Hepatic stellate cell (primary cell): ENCODE data around the gene TOP1.
A peak's percentile ranks its signal among the peaks of the same experiment; 100 is the strongest.

Experiments
- DNase-seq: peaks from one replicate; pipeline ENCODE4 v3.0.0; 2011; ENCODE audit warnings: low spot score

The TOP1 gene

DNA sequence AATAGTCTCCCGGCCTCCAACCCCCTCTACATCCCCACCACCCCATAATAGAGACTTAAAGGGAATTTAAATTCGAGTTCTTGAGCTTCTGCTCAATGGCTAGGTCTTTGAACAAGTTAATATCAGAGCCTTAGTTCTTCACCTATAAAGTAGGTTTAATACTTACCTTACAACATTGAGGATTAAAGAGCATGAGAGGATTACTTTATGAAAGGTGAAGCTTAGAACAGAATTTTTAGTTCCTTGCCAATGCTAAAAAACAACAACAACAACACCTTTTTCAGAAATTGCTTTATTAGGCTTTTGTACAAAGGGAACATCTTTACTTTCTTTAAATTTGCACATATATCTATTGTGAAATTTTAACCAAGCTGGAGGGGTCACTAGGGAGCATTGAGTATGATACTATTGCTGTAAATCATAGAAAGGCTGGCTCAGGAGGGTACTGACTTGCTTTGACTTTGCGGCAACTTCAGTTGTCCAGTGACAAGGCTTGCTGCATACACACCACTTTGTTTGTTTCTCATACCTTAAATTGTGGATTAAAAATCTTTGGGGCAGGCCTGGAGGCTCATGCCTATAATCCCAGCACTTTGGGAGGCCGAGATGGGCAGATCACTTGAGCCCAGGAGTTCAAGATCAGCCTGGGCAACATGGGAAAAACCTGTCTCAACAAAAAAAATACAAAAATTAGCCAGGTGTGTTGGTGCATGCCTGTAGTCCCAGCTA is 9.7 kb downstream of the TOP1 start:
- DNase-seq: no peak

DNA sequence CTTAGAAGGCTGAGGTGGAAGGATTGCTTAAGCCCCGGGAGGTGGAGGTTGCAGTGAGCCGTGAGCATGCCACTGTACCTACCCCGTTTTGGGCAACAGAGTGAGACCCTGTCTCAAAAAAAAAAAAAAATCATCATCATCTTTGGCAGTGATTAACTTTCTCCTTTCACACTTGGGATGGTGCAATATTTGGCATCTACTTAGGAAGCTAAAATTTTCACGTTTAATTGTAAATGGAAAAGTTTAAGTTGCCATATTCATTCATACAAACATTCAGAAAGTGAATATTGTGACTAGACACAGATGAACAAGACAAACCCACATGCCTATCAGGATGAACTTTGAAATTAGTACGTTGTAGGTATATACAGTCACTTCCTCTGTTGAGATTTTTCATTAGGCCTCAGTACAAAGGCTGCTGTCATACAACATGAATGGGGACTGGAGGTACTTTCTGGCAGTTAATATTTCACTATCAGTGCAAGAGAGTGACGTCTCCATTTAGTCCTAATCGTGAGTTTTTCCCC is 10.3 kb downstream of the TOP1 start:
- no peak for DNase-seq

DNA sequence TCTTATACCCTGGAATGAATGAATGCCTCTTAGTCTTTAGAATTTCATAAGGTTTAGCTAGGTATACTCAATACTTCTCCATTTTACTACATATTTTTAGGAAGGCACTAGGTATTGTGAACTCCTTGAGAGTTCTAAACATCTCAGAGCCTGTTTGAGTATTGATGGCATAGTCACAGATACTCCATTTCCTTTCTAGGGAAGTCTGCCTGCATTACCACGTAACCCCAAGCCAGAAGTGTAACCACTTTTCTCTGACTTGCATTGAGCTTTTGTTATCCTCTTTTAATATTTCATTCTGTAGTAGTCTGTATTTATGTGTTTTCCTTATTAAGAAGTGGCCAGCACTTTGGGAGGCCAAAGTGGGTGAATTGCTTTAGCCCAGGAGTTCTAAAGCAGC is 12.2 kb downstream of the TOP1 start:
- DNase-seq: no peak

DNA sequence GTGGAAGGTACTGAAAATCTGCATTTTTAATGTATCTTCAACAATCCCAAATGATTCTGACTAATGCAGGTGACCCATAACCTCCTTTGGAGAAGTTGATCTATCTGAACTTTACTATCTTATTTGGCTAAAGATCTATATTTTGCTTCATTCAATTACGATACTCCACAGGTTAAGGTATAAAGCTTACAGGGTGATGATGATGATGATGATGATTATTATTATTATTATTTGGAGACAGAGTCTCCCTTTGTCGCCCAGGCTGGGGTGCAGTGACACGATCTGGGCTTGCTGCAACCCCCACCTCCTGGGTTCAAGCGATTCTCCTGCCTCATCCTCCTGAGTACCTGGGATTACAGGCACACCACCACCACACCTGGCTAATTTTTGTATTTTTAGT is 13.1 kb downstream of the TOP1 start:
- DNase-seq: no peak

DNA sequence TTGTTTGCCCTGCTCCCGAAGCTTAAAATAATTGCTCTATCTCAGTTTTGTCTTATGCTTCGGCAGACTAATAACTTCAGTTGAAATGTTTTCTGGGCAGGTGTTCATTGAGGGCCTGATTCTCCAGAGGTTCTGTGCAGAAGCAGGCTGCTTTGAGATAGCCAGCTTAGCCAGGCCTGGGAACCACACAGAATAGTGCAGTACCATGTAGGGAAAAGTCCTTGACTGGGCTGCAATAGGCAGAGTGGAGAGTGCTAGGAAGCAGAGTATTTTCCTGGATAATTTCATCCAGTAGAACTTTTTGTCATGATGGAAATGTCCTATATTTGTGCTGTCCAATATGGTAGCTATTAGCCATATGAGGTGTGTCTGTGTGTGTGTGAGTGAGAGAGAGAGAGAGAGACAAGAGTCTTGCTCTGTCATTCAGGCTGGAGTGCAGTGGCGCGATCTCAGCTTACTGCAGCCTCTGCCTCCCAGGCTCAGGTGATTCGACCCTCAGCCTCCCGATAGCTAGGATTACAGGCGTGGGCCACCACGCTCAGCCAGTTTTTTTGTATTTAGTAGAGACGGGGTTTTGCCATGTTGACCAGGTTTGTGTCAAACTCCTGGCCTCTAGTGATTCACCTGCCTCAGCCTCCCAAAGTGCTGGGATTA is 15.9 kb downstream of the TOP1 start:
- DNase-seq: no peak

DNA sequence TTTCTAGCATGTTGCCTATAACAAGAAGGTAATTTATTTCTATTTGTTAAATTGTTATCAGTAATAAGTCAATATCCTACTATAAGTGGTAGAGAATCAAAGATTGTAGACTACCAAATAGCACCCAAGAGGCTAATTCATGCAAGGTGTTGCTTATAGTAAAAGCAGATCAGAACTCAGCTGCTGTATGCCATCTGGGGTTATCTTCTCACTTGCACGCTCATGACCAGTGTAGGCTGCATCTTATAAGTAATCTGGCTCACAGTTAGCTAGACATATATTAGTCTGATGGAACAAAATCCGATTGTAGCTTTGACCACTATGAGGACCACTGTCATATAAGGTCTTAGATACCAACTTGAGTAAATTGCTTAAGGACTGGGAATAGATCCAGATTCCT is 17.0 kb downstream of the TOP1 start:
- no peak for DNase-seq

DNA sequence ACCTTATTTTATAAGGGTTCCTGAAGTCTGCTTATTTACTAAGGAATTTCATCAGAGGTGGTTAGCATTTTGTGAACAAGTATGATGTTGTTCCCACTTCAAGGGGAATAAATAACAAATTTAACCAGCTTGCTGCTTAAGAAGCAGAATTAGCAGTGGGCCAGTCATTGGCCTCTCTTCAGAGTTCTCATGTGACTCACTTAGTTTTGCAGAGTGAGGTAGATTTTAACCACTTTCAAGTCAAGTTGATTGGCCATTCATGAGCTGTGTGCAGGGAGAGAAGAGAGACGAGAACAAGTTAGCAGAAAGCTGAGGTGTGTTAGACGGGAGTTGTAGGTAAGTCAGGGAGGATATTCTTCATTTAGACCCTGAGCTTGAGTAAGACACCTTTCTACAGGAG is 18.1 kb downstream of the TOP1 start:
- no peak for DNase-seq

DNA sequence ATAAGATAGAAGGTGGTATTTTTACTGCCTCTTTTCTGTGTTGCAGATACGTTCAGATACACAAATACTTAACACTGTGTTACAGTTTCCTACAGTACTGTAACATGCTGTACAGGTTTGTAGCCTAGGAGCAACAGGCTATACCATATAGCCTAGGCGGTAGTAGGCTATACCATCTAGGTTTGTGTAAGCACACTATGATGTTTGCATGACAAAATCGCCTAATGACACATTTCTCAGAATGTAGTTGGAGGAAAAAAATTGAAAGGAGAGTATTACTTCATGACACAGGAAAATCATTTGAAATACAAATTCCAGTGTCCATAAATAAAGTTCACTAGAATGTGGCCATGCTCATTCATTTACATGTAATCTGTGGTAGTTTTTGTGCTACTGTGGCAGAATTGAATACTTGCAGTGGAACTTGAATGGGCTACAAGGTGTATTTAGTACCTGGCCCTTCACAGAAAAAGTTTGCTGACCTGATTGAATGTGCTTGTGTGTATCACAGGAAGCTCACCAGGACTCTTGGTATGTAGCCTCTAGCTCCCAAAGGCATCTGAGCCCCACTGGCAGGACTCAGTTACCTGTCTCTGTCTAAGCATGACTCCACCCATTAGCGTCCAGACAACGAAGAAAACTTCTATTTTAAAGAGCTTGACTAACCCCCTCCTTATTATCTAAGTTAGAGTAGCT is 18.8 kb downstream of the TOP1 start:
- no peak for DNase-seq

DNA sequence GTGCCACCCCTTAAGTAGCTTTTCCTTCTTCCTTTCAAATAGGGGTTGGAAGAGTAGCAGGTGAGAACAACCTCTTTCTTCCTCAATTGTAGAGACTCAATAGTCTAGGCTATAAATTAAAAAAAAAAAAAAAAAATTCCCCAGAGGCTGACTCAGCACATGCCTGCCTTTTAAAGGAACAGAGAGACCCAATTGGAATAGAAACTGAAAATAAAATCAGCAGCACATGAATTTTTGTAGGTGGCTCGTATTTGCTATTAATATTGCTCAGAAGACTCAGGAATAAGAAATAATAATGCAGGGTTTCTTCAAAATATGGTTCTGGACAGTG is 19.3 kb downstream of the TOP1 start:
- peak; percentile 49 for DNase-seq

DNA sequence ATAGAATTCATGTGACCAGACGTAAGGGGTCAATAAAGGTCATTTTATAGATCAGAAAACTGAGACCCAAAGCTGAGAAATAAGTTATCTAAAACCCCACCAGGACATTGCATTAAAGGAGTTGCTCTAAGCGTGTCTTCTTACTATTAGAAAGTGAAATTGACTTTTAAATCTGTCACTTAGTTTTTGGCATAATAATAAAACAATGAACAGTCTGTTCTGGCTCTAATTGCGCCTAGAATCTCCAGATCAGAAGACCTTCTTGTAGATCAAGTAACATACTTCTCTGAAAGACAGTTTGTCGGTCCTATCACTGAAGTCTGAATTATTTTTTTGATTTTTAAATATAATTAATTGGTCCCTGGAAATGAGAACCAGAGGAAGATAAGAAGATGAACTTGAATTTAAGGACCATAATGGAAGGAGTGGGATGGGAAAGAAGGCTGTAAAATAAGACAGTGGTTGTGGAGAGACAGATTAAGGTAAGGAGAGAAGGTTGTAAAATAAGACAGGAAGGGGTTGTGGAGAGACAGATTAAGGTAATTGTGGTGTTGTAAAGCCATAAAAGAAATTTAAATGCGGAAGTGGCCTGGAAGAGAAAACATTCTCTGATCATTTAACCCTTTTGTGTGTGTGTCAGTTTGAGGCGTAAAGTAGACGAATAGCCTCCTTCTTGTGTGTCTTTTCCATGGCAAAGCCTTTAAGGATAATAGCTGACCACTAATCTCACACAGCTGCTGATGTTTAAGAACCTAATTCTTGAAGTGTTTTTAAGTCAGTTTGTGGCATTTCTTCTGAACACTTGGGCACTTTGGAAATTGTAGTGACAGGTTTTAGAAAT is 20.1 kb downstream of the TOP1 start:
- DNase-seq: no peak

DNA sequence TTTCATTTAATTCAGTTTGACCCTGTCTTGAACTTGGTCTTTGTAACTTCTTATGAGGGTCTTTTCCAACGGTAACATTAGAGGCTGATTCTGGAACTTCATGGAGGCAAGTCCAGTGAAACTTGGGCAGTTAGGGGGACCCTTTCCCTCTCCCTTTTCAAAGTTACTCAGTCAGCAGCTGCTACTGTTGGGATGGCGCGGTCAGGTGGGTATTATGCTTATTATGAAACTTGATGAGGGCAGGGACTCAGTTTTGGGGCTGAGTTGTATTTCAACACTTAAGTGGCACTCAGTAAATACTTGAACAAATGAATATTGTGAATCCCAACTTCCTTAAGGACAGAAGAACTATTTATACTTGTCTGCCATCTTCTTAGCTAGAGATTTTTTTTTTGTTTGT is 20.8 kb downstream of the TOP1 start:
- DNase-seq: no peak

DNA sequence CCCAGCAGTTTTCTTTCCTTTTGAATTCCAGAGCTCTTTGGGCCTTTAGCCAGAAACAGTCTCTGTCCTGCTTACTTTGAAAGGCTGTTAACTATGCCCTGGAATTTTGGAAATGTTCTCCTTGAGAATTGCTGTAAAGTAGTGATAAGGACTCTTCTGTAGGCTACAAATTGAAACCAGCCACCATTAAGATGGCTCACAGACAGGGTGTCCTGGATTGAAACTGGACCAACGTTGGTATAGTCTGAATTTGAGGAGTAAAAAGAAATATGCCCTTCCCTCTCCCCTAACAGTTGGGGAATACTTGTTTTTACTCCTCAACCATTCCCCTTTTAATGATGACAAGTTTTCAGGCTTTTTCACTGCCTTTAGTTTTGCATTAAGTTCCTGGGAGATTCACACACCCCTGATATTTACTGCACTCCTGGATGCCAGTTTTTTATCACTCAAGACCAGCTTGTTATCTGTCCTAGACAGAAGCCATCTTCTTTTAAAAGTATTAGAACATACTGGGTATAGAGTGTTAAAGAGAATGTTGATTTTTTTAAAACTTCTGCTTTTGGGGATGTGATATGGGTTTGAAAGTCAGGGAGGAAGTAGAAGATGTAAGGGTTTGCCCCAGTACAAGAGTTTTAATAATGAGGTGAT is 21.9 kb downstream of the TOP1 start:
- DNase-seq: peak; percentile 32

DNA sequence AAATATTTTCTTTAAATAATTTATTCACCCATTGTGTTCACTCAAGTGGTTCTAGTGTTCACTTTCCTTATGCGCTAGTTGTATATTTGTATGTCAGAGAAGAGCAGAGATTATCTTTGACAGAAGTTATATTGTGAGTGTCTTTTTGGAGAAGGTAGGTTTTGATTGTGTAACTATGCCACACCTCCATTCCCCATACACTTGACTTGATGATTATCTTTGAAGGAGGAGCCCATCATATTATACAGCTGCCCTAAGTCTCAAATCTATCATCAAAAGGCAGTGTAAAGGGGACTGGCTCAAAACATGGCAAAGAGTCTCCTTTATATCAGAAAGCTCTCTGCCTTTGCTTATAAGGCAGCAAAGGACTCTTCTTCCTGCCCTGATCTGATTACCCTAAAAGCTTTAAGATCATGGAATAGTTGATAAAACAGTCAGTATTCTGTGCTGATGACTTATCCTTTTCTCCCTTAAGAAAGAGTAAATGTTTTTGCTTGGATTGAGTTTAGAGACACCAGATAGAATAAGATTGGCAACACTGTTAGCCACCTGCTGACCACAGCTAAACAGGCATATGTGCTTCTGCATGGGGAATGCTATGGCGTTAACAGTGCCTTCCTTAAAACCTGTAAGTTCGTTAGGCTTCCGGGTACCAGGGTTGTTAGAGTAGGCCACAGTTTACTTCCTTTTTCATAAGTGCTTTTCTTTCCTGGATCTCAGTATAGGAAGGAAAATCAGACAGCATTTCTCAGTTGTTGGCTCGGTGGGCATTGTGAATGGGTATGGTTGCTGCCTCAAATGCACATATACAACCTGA is 22.6 kb downstream of the TOP1 start:
- no peak for DNase-seq

DNA sequence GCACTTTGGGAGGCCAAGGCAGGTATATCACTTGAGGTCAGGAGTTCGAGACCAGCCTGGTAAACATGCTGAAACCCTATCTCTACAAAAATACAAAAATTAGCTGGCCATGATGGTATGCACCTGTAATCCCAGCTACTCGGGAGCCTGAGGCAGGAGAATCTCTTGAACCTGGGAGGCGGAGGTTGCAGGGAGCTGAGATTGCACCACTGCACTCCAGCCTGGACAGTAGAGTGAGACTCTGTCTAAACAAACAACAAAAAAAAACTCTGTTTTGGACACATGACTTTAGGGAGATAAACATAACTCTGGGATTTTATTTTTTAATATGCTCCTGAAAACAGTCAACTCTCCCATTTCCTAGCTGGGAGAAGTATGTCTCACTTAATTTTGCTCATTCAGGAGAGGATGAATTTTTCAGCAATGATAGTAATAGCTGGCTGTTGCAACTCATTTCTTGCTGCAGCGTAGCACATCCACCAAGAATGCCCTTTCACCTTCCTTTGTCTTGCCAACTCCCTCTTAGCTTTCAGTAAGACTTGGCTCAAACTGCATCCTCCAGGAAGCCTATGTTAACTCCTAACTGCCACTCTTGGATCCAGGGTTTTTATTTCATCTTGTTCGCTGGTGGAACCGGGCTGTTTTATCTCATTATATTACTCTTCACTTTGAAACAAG is 24.3 kb downstream of the TOP1 start:
- DNase-seq: no peak

DNA sequence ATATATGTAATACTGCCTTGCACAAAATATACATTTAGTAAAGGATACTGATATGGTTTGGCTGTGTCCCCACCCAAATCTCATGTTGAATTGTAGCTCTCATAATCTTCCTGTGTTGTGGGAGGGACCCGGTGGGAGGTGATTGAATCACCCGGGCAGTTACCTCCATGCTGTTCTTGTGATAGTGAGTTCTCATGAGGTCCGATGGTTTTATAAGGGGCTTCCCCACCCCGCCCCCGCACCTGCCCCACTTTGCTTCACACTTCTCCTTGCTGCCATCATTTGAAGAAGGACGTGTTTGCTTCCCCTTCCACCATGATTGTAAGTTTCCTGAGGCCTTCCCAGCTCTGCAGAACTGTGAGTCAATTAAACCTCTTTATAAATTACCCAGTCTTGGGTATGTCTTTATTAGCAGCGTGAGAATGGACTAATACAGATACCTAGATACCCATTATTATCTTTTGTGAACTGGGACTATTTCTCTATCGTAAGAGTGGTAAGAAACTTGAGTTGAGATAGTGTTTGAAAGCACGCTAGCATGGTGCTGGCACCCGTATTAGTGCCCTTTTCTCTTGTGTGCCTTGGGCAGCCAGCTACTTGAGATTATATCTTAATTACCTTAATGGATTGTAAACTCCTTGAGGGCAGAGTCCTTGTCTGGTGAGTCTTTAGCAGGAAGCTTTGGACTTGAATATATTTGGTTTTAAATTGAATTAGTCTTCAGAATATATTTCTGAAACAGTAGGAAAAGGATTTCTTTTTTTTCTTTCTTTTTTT is 25.6 kb downstream of the TOP1 start:
- DNase-seq: no peak

DNA sequence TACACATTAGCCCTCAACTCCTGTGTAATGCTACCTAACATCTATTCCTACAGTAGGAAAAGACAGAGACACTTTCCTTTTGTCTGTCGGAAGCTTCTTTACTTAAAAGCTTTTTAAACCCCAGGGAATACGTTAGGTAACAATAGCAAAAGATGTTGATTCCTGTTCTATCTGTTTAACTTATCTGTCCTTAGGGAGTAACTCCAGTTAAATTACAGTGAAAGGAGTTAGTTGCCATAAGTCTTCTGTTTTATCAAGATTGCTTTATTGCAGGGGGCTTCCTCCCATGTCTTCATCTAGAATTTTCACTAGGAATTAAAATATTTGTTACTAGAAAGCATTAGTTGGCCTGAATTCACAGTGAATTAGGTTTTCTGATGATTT is 26.2 kb downstream of the TOP1 start:
- DNase-seq: no peak

DNA sequence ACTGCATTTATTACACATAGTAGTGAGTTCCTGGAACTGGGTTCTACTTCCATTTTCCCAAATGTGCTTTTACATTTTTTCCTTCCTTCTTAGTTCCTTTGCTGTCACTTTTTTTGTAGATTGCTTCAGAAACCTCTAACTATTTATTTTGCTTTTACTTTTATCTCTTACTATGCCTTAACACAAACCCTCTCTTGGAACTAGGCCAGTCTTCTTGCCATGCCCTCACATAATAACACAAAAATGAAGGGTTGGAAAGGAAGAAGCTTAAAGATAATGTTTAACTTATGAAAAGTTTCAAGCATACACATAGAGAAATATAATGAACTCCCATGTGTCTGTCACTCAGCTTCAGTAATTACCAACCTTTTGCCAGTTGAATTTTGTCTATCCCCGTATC is 27.1 kb downstream of the TOP1 start:
- no peak for DNase-seq

DNA sequence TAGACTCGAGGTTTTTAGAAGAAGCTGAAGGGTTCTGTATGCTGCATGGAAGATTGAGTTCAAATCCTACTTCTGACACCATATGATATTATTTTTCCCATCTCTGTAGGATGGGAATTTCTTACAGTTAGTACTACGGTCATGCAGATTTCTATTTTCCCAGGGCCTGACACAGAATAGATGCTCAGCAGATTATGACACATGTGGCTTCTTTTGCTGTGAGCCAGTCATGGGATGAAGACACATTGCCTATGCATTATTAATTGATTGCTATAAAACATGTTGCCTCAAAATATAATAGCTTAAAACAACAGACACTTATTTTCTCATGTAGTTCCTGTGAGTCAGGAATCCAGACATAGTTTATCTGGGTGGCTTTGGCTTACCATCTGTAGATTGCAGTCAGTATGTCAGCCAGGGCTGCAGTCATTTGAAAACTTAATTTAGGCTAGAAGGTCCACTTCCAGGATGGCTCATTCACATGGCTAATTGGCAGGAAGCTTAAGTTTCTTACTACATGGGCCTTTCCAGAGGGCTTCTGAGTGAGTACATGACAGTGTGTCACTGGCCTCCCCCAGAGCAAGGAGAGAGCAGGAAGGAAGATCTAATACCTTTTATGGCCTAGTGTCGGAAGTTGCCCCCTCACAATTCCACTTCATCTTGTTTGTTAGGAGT is 29.5 kb downstream of the TOP1 start:
- DNase-seq: peak; percentile 24
